ENCODE data around the gene KIRREL3. TPM values are rescaled to one million over a fixed set of nuclear protein-coding genes. Genes with fewer than 3 reads are reported as not detected.

KIRREL3 gene
- total and polyA plus RNA-seq, 2 of the 8 experiments (the other 6 are each of a cell fraction or from before 2014, with no cell fraction given) = 0.29 to 0.32 TPM

DNA sequence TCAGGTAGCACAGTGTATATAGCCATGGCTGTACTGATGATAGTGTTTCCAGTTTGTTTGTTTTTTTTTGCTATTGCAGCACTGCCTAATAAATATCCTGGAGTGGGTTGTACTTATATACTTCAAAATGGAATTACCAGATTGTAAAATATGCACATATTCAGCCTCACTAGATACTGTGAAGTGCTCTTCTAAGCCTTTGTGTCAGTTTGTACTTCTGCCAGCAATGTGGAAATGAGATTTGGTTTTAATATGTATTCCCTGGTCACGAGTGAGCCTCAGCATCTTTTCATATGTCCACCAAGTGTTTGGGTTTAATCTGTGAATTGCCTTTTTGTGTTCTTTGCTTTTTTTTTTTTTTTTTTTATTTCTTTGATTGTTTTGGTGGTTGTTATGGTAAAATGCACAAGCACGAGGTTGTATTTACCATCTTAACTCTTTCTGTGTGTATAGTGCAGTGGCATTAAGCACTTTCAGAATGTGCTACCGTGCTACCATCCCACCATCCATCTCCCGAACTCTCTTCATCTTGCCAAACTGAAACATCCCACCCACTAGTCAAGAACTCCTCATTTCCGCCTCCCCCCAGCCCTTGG is 610.2 kb downstream of the KIRREL3 start:
- CTCF ChIA-PET (ENCODE audit: partially characterized antibody) = interaction anchor here (0.6 to 1.6 kb wide), 6 partner anchors 10 to 450 kb away, joined by 3 read pairs; no protein-coding TSS in a partner anchor
- no peak overlapping the region for H2BK120ac ChIP-seq (replicated peaks; ENCODE audit: low read depth, low read length)
- H3K27ac ChIP-seq (ENCODE audit: low read depth, low read length) = no peak overlapping the region
- H3K27me3 ChIP-seq (replicated peaks in 1 of 4; ENCODE audit: control insufficient read depth in 3 of 4, extremely low read depth in 1 of 4, insufficient read depth in 3 of 4, low read length in 3 of 4) = no peaks in the 10 kb centered on the region
- H3K4me3 ChIP-seq (ENCODE audit: extremely low read depth in 1 of 4, insufficient read depth in 2 of 4, low read depth in 3 of 4, low read length in 4 of 4) = no peak overlapping the region
- 71% methylated on average over 5 of the region's 5 CpGs; no CpG with 5 or more reads in 1 of the 2 experiments for WGBS, 2 experiments (ENCODE audit: extremely low coverage in 1 of 2, insufficient coverage in 1 of 2, insufficient read length in 1 of 2, insufficient replicate concordance in 2 of 2, low coverage in 1 of 2, low lambda C conversion rate in 2 of 2, missing lambda C conversion rate in 1 of 2)
- no peak overlapping the region for H3K4me2 ChIP-seq (ENCODE audit: insufficient read depth in 1 of 2, low read depth in 2 of 2, low read length in 2 of 2)
- peaks cover 4 to 5% of the 10 kb centered on the region in 2 experiments for H4K20me1 ChIP-seq (replicated peaks in 1 of 2; ENCODE audit: control insufficient read depth in 1 of 2, insufficient read depth in 2 of 2, low read length in 2 of 2)
- no peak overlapping the region for H4K91ac ChIP-seq (replicated peaks; ENCODE audit: insufficient read length, low read length)
- no peak overlapping the region for H2BK12ac ChIP-seq (ENCODE audit: low read depth, low read length)
- no peak overlapping the region for H3K14ac ChIP-seq (ENCODE audit: insufficient read length)
- no peaks in the 10 kb centered on the region for H3K9me3 ChIP-seq (ENCODE audit: insufficient read depth in 2 of 2, low read depth in 1 of 2, low read length in 1 of 2)
- no peak overlapping the region for H2AFZ ChIP-seq (ENCODE audit: low read length)
- H3K23ac ChIP-seq (ENCODE audit: insufficient read length) = no peak overlapping the region
- DNase-seq (ENCODE audit: low read depth in 1 of 2, low spot score in 2 of 2) = no peak
- POLR2A ChIA-PET (ENCODE audit: partially characterized antibody) = interaction anchor here (0.6 to 0.7 kb wide), 2 partner anchors 100 to 995 kb away, joined by 3 read pairs; no protein-coding TSS in a partner anchor
- H3K9ac ChIP-seq (replicated peaks in 1 of 4; ENCODE audit: extremely low read depth in 1 of 4, low read depth in 3 of 4, low read length in 3 of 4) = no peak overlapping the region
- H3K36me3 ChIP-seq (ENCODE audit: control insufficient read depth in 2 of 4, insufficient read depth in 4 of 4, low read length in 3 of 4) = no peaks in the 10 kb centered on the region
- no peak overlapping the region for H2AK5ac ChIP-seq (ENCODE audit: low read depth, low read length)
- H2BK20ac ChIP-seq (ENCODE audit: low read length) = no peak overlapping the region
- no peak overlapping the region for H3K4ac ChIP-seq (replicated peaks; ENCODE audit: insufficient read length, low read depth, low read length)
- H3K4me1 ChIP-seq (replicated peaks in 1 of 4; ENCODE audit: control insufficient read depth in 3 of 4, insufficient read depth in 4 of 4, low read length in 3 of 4) = peaks cover 0 to 11% (median 3%) of the 10 kb centered on the region in 4 experiments; a peak in 6 of 7 replicates
- no peak overlapping the region for H2BK15ac ChIP-seq (ENCODE audit: low read length)
- H4K5ac ChIP-seq (ENCODE audit: insufficient read length, low read depth, low read length) = no peak overlapping the region
- no peak for TF ChIP-seq SIN3A (conservative IDR thresholded peaks at IDR 0.05 in 1 of 2, IDR thresholded peaks at IDR 0.05 in 1 of 2; ENCODE audit: low read depth in 1 of 2, low read length in 2 of 2)
- no peak for TF ChIP-seq CHD2 (IDR thresholded peaks at IDR 0.05; ENCODE audit: low read length)
- TF ChIP-seq TBP (IDR thresholded peaks at IDR 0.05; ENCODE audit: low read depth, low read length) = no peak
- TF ChIP-seq CREB1 (IDR thresholded peaks at IDR 0.05) = no peak
- no peak for TF ChIP-seq CBX5 (IDR thresholded peaks at IDR 0.05; ENCODE audit: low read depth, low read length)
- no peak for TF ChIP-seq EZH2 (IDR thresholded peaks at IDR 0.05; ENCODE audit: low read depth, low read length, severe bottlenecking)
- no peak for TF ChIP-seq EGR1 (IDR thresholded peaks at IDR 0.05; ENCODE audit: borderline replicate concordance, low read depth, low read length)
- peaks cover 0 to 3% of the 10 kb centered on the region in 2 experiments; a peak in 1 of 4 replicates for H3K79me2 ChIP-seq (ENCODE audit: control insufficient read depth in 1 of 2, insufficient read depth in 2 of 2, low read length in 2 of 2)
- no peak overlapping the region for H3K56ac ChIP-seq (replicated peaks; ENCODE audit: insufficient read length, low read depth, low read length)
- H3K18ac ChIP-seq (ENCODE audit: extremely low read depth, low read length) = no peak overlapping the region
- no peak for FAIRE-seq
- no peak overlapping the region for H4K8ac ChIP-seq (ENCODE audit: extremely low read depth, insufficient read depth, low read length)
- H3K79me1 ChIP-seq (ENCODE audit: low read depth, low read length) = peaks cover 6% of the 10 kb centered on the region
- H3K23me2 ChIP-seq (ENCODE audit: low read depth, low read length) = no peaks in the 10 kb centered on the region
- H2BK5ac ChIP-seq (ENCODE audit: low read depth, low read length) = no peak overlapping the region

Measured in H1 (cell line).